HepG2 (cell line): Measurements from ENCODE around the gene ATRAID. TPM values are rescaled to one million over a fixed set of nuclear protein-coding genes. Genes with fewer than 3 reads are reported as not detected.

ENCODE experiments used
- CC2D1A ChIP-seq: sonication (generic); formaldehyde crosslinking; IDR thresholded peaks from 2 replicates; pipeline ENCODE4 v1.8.1; 2023; ENCODE audit warnings: mild to moderate bottlenecking, missing genetic modification reagents
- CENPBD1 ChIP-seq: sonication (generic); formaldehyde crosslinking; IDR thresholded peaks from 2 replicates; pipeline ENCODE4 v1.8.0; 2022; ENCODE audit warnings: missing genetic modification reagents, low read depth, mild to moderate bottlenecking, borderline replicate concordance
- HOXA9 ChIP-seq: sonication (generic); formaldehyde crosslinking; IDR thresholded peaks from 2 replicates; pipeline ENCODE4 v1.8.1; 2022; ENCODE audit warnings: missing genetic modification reagents, mild to moderate bottlenecking, moderate library complexity, borderline replicate concordance
- MED13 ChIP-seq: sonication (generic); formaldehyde crosslinking; IDR thresholded peaks from 2 replicates; pipeline ENCODE4 v1.5.0; 2020; ENCODE audit warnings: missing genetic modification reagents
- MLLT10 ChIP-seq: sonication (generic); formaldehyde crosslinking; IDR thresholded peaks from 2 replicates; pipeline ENCODE4 v1.4.0; 2020; ENCODE audit warnings: missing genetic modification reagents
- MTERF4 ChIP-seq: sonication (generic); formaldehyde crosslinking; IDR thresholded peaks from 2 replicates; pipeline ENCODE4 v1.8.0; 2023; ENCODE audit warnings: mild to moderate bottlenecking, missing genetic modification reagents
- NFKBIZ ChIP-seq: IDR thresholded peaks from 2 replicates; pipeline ENCODE4 v1.6.1; 2018; ENCODE audit warnings: missing genetic modification reagents, missing compliant biosample characterization
- NONO ChIP-seq, 2 experiments: fragments of 450-650 bp in 1 of 2; sonication (generic) in 1 of 2; formaldehyde crosslinking in 1 of 2; IDR thresholded peaks in 1 of 2; conservative IDR thresholded peaks in 1 of 2; 2 replicates each; pipeline versions ENCODE4 v1.6.1 to v1.8.0; 2017 to 2022; ENCODE audit warnings: mild to moderate bottlenecking in 1 of 2, missing genetic modification reagents in 1 of 2, moderate library complexity in 1 of 2
- RARA ChIP-seq: IDR thresholded peaks from 2 replicates; pipeline ENCODE4 v1.6.1; 2016; ENCODE audit warnings: missing genetic modification reagents, missing compliant biosample characterization
- RFX1 ChIP-seq: fragments of 450-650 bp; IDR thresholded peaks from 2 replicates; pipeline ENCODE4 v1.6.1; 2017
- RORA ChIP-seq: sonication (generic); formaldehyde crosslinking; IDR thresholded peaks from 2 replicates; pipeline ENCODE4 v1.5.0; 2020; ENCODE audit warnings: mild to moderate bottlenecking, missing genetic modification reagents, moderate library complexity
- SP4 ChIP-seq: sonication (generic); formaldehyde crosslinking; IDR thresholded peaks from 2 replicates; pipeline ENCODE4 v1.8.1; 2023; ENCODE audit warnings: mild to moderate bottlenecking, missing genetic modification reagents
- TOPORS ChIP-seq: sonication (generic); formaldehyde crosslinking; IDR thresholded peaks from 2 replicates; pipeline ENCODE4 v1.8.0; 2023; ENCODE audit warnings: mild to moderate bottlenecking, missing genetic modification reagents
- ZKSCAN5 ChIP-seq: sonication (generic); formaldehyde crosslinking; IDR thresholded peaks from 2 replicates; pipeline ENCODE4 v1.5.1; 2020; ENCODE audit warnings: mild to moderate bottlenecking, missing genetic modification reagents
- ZNF142 ChIP-seq: sonication (generic); formaldehyde crosslinking; IDR thresholded peaks from 2 replicates; pipeline ENCODE4 v1.4.0; 2020; ENCODE audit warnings: missing genetic modification reagents
- ZNF598 ChIP-seq: sonication (generic); formaldehyde crosslinking; IDR thresholded peaks from 2 replicates; pipeline ENCODE4 v1.5.1; 2020; ENCODE audit warnings: mild to moderate bottlenecking, missing genetic modification reagents, borderline replicate concordance
- ZNF687 ChIP-seq: sonication (generic); formaldehyde crosslinking; IDR thresholded peaks from 2 replicates; pipeline ENCODE4 v1.5.1; 2020; ENCODE audit warnings: mild to moderate bottlenecking, missing genetic modification reagents, moderate library complexity
- polyA plus RNA-seq, 8 experiments: library from polyadenylated mRNA; depleted of rRNA in 3 of 8; stranded (reverse) in 7 of 8; unstranded in 1 of 8; fragments of >200 nt; fragmentation: Illumina TruSeq in 4 of 8; extraction: Trizol in 4 of 8; gene quantifications; 2 replicates each; pipeline versions ENCODE4 v1.2.1 to v1.2.3, GENCODE V29; 2011 to 2016; ENCODE audit warnings: low read depth in 4 of 8, missing spikeins in 1 of 8, mixed read lengths in 1 of 8; ENCODE audit not compliant: insufficient read depth in 1 of 8
- total RNA-seq, 5 experiments: library from RNA; depleted of rRNA; stranded (reverse); fragments of >200 nt; fragmentation: Illumina TruSeq; extraction: Trizol; gene quantifications; 2 replicates each; pipeline ENCODE4 v1.2.3, GENCODE V29; 2016; ENCODE audit warnings: low read depth in 1 of 5

ATRAID gene
- total and polyA plus RNA-seq, 2 of the 13 experiments (the other 11 are each of a cell fraction or from before 2014, with no cell fraction given), result 207 to 382 TPM

GRCh38 chr2:27177441-27178351 lies 34.1 kb upstream of the ATRAID start (continued):
- TF ChIP-seq ZNF142 (CRISPR knock-in tag) (no peak), NFKBIZ (CRISPR knock-in tag) (0 out of 2 replicates have a peak, but pooled peaks have one; percentile 50), NONO (IDR thresholded peaks at IDR 0.05) (no peak), NONO (CRISPR knock-in tag; conservative IDR thresholded peaks at IDR 0.05) (peak; percentile 93), HOXA9 (CRISPR knock-in tag) (peak; percentile 91), ZNF687 (CRISPR knock-in tag) (peak; percentile 95), MTERF4 (CRISPR knock-in tag) (0 out of 2 replicates have a peak, but pooled peaks have one; percentile 67), RARA (CRISPR knock-in tag) (peak; percentile 97), ZKSCAN5 (CRISPR knock-in tag) (peak; percentile 87), TOPORS (no peak), SP4 (no peak), RORA (CRISPR knock-in tag) (peak; percentile 69), RFX1 (no peak), MED13 (CRISPR knock-in tag) (peak; percentile 83), MLLT10 (CRISPR knock-in tag) (no peak), CC2D1A (CRISPR knock-in tag) (peak; percentile 10; the same call in 1 of the 2 replicates), ZNF598 (CRISPR knock-in tag) (no peak), CENPBD1 (CRISPR knock-in tag) (no peak)
